Right atrium auricular region (tissue), 2 donors: ENCODE measurements around the gene NAA80. TPM values are rescaled to one million over a fixed set of nuclear protein-coding genes. Genes with fewer than 3 reads are reported as not detected.
A peak's percentile ranks its signal among the peaks of the same experiment; 100 is the strongest.

Experiments used
- DNase-seq: peaks from one replicate; pipeline ENCODE4 v3.0.0-alpha.2; 2019; ENCODE audit warnings: low spot score
- H3K27ac ChIP-seq, 2 donors: fragments of 200-600 bp; sonication (generic); 1 replicate in 1 of 2; 2 replicates in 1 of 2; pipeline ENCODE4 v1.5.1; 2016 to 2019
- H3K27me3 ChIP-seq, 2 donors: fragments of 200-600 bp; sonication (generic); one replicate each; pipeline versions ENCODE4 v1.5.1 to v1.6.0; 2017 to 2019
- H3K36me3 ChIP-seq: fragments of 200-600 bp; sonication (generic); one replicate; pipeline ENCODE4 v1.5.1; 2016
- H3K4me1 ChIP-seq, 2 donors: fragments of 200-600 bp; sonication (generic); one replicate each; pipeline versions ENCODE4 v1.5.1 to v1.6.0; 2017 to 2019
- H3K4me3 ChIP-seq, 2 donors: fragments of 200-600 bp; sonication (generic); 1 replicate in 1 of 2; 2 replicates in 1 of 2; pipeline ENCODE4 v1.5.1; 2017 to 2019; ENCODE audit warnings: mild to moderate bottlenecking in 1 of 2, moderate library complexity in 1 of 2
- H3K9me3 ChIP-seq, 2 donors: fragments of 200-600 bp; sonication (generic); one replicate each; pipeline ENCODE4 v1.5.1; 2019
- total RNA-seq, 2 donors: library from RNA; depleted of rRNA; stranded (reverse); fragments of >200 nt; gene quantifications; one replicate each; pipeline ENCODE4 v1.1.0, GENCODE V29; 2016
- TF ChIP-seq, protein P1 (sequence below), 2 donors: fragments of 200-600 bp; sonication (generic); IDR thresholded peaks; one replicate each; pipeline ENCODE4 v1.5.1; 2019; ENCODE audit warnings: antibody characterized with exemption in 2 of 2

NAA80 gene
- total RNA-seq, 2 donors from 2014 or later: 9.0 to 10.7 TPM

DNA sequence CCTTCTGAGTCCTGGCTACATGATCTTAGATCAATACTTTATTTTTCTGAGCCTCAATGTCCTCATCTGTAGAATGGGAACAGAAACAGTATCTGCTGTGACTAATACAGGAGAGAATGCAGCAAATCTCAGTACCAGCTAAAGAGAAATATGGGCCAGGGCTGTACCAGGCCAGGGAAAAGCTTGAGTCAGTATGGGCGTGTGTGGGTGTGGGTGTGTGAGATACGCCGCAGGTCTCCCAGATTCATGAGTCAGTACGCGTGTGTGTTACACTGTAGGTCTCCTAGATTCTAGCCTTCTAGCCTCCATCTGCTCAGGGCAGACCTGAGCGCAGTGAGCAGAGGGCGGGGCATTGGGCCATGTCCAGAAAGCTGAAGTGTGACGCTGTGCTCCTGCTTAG, 48.0 kb downstream of the NAA80 start:
- peaks cover 0 to 100% of the 10 kb centered on the region in 2 donors for H3K4me1 ChIP-seq
- peak overlapping the region; percentile 88 to 95 for H3K27ac ChIP-seq
- H3K27me3 ChIP-seq: no peaks in the 10 kb centered on the region
- H3K9me3 ChIP-seq: no peaks in the 10 kb centered on the region
- H3K4me3 ChIP-seq: no peak overlapping the region
- peaks cover 38% of the 10 kb centered on the region for H3K36me3 ChIP-seq
- TF ChIP-seq, protein P1, sequence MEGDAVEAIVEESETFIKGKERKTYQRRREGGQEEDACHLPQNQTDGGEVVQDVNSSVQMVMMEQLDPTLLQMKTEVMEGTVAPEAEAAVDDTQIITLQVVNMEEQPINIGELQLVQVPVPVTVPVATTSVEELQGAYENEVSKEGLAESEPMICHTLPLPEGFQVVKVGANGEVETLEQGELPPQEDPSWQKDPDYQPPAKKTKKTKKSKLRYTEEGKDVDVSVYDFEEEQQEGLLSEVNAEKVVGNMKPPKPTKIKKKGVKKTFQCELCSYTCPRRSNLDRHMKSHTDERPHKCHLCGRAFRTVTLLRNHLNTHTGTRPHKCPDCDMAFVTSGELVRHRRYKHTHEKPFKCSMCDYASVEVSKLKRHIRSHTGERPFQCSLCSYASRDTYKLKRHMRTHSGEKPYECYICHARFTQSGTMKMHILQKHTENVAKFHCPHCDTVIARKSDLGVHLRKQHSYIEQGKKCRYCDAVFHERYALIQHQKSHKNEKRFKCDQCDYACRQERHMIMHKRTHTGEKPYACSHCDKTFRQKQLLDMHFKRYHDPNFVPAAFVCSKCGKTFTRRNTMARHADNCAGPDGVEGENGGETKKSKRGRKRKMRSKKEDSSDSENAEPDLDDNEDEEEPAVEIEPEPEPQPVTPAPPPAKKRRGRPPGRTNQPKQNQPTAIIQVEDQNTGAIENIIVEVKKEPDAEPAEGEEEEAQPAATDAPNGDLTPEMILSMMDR (IDR thresholded peaks at IDR 0.05): no peak
- peak; percentile 59 for DNase-seq

DNA sequence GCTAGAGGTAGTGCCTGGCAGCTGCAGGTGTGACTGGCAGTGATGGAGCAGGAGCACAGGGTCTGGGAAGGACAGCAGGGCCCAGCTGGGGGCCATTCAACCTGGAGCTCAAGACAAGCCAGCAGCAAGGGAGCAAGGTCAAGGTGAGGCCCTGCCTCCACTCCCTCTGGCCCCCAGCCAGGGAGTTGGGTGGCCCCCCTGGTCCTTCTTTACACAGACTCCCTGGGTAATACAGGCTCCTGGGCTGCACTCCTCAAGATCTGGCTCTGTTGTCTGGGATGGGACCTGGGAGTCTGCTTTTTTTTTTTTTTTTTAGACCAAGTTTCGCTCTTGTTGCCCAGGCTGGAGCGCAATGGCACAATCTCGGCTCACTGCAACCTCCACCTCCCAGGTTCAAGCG, 48.7 kb downstream of the NAA80 start:
- no peaks in the 10 kb centered on the region for H3K27me3 ChIP-seq
- peaks cover 32% of the 10 kb centered on the region for H3K36me3 ChIP-seq
- peaks cover 0 to 100% of the 10 kb centered on the region in 2 donors for H3K4me1 ChIP-seq
- no peak for DNase-seq
- H3K27ac ChIP-seq: peak overlapping the region; percentile 88 to 95
- no peak overlapping the region for H3K4me3 ChIP-seq
- H3K9me3 ChIP-seq: no peaks in the 10 kb centered on the region
- TF ChIP-seq, protein P1 (IDR thresholded peaks at IDR 0.05): no peak

DNA sequence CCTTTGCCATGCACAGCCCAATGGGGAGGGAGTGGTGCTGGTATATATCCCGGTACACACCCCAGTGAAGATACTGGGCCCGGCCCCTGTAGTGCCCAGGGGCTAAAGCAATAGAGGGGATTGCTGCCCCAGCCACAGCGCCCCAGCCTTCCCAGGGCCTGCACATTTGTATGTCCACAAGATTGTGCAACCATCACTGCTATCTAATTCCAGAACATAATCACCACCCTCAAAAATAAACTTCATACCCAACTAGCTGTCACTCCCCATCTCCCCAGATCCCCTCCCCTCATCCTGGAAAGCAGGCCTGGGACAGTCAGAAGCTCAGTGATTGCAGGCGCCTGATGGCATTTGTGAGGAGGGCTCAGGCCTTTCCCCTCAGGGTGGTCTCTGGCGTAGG, 49.7 kb downstream of the NAA80 start:
- Histone ChIP-seq H3K9me3 (no peaks in the 10 kb centered on the region), H3K27me3 (no peaks in the 10 kb centered on the region), H3K4me3 (no peak overlapping the region), H3K36me3 (peaks cover 27% of the 10 kb centered on the region), H3K27ac (peak overlapping the region; percentile 88 to 95), H3K4me1 (peaks cover 0 to 100% of the 10 kb centered on the region in 2 donors)
- TF ChIP-seq, protein P1 (IDR thresholded peaks at IDR 0.05): no peak
- peak; percentile 57 for DNase-seq

DNA sequence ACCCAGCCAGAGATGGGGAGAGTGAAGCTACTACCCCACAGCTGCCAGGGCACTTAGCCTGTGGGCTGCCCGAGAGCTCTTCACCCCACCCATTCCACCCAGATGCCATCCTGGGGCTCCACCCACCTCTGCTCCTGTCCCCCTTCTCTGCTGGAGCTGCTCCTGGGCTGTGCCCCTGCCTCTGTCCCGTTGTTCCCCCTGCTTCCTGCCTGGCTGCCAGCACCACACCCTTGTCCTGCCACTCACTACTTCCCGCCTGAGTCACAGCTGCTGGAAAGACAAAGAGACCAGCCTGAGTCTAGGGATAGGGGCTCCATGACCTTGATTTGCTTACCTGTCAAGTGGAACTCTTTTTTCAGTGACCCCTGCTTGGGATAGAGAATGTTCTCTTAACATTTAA, 50.8 kb downstream of the NAA80 start:
- peaks cover 0 to 98% of the 10 kb centered on the region in 2 donors for H3K4me1 ChIP-seq
- peak overlapping the region; percentile 88 to 95 for H3K27ac ChIP-seq
- no peak overlapping the region for H3K4me3 ChIP-seq
- H3K9me3 ChIP-seq: no peaks in the 10 kb centered on the region
- TF ChIP-seq, protein P1 (IDR thresholded peaks at IDR 0.05): no peak
- peak; percentile 87 for DNase-seq
- H3K36me3 ChIP-seq: peaks cover 21% of the 10 kb centered on the region
- H3K27me3 ChIP-seq: no peaks in the 10 kb centered on the region

DNA sequence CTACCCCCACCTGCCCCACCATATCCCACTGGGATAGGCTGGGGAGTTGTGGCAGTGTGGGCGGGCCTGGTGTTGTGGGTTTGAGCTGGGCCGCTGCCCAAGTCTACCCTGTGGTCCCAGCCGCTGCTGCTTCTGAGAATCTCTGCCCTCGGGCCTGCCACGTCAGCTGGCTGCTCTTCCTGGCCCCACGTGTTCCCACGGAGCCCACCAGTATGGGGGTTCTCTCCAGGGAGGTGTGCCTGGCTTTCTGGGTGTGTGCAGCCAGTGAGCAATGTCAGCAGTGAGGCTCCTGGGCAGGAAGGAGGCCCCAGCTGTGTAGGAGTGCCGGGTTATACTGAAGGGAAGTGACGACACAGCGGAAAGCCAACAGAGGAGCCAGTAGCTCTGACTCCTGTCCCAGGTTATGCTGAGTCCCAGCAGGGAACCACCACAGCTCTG, 52.7 kb downstream of the NAA80 start:
- TF ChIP-seq, protein P1 (IDR thresholded peaks at IDR 0.05): peak in 1 of 2 donors; percentile 20
- H3K36me3 ChIP-seq: peaks cover 7% of the 10 kb centered on the region
- H3K4me1 ChIP-seq: peaks cover 0 to 98% of the 10 kb centered on the region in 2 donors
- no peaks in the 10 kb centered on the region for H3K9me3 ChIP-seq
- no peak for DNase-seq
- H3K27ac ChIP-seq: peak overlapping the region; percentile 88 to 95
- no peaks in the 10 kb centered on the region for H3K27me3 ChIP-seq
- peak overlapping the region; percentile 33 to 43 for H3K4me3 ChIP-seq

Other genes starting within 250 kb of the NAA80 start
- gene RBM5, start 210.5 kb downstream of the NAA80 start, total RNA-seq: 10 to 100 TPM; 58.7 to 75.8 TPM
- gene SEMA3F, start 144.1 kb downstream of the NAA80 start, total RNA-seq: 10 to 100 TPM in 1 of 2 donors, 1 to 10 TPM in 1; 6.3 to 18.7 TPM
- gene GNAT1, start 107.8 kb downstream of the NAA80 start, total RNA-seq: not detected
- 1 to 10 TPM; 2.4 to 7.9 TPM for gene SLC38A3, start 94.1 kb downstream of the NAA80 start, total RNA-seq
- 100 to 1,000 TPM in 1 of 2 donors, 10 to 100 TPM in 1; 72.1 to 127 TPM for gene GNAI2, start 63.2 kb downstream of the NAA80 start, total RNA-seq
- 10 to 100 TPM; 15.4 to 20.0 TPM for gene SEMA3B, start 30.3 kb downstream of the NAA80 start, total RNA-seq
- 10 to 100 TPM in 1 of 2 donors, 1 to 10 TPM in 1; 9.0 to 10.6 TPM for gene LSMEM2, start 20.3 kb downstream of the NAA80 start, total RNA-seq
- 10 to 100 TPM; 51.0 to 58.5 TPM for gene IFRD2, start 7.0 kb downstream of the NAA80 start, total RNA-seq
- 1 to 10 TPM in 1 of 2 donors, under 1 TPM in 1; 0.74 to 3.5 TPM for gene HYAL3, start within 50 bp of the NAA80 start, total RNA-seq
- gene HYAL1, start 4.2 kb upstream of the NAA80 start, total RNA-seq: 10 to 100 TPM; 38.1 to 40.8 TPM
- 100 to 1,000 TPM; 129 to 198 TPM for gene HYAL2, start 23.3 kb upstream of the NAA80 start, total RNA-seq
- gene TUSC2, start 28.8 kb upstream of the NAA80 start, total RNA-seq: 10 to 100 TPM; 23.4 to 29.6 TPM
- 10 to 100 TPM; 18.6 to 25.9 TPM for gene RASSF1, start 41.4 kb upstream of the NAA80 start, total RNA-seq
- under 1 TPM; 0.26 to 0.31 TPM for gene ZMYND10, start 46.3 kb upstream of the NAA80 start, total RNA-seq
- 10 to 100 TPM; 12.5 to 20.3 TPM for gene NPRL2, start 51.4 kb upstream of the NAA80 start, total RNA-seq
- 10 to 100 TPM; 11.7 to 11.9 TPM for gene CYB561D2, start 51.5 kb upstream of the NAA80 start, total RNA-seq
- gene TMEM115, start 60.1 kb upstream of the NAA80 start, total RNA-seq: 10 to 100 TPM; 37.1 to 47.4 TPM
- gene CACNA2D2, start 204.2 kb upstream of the NAA80 start, total RNA-seq: 1 to 10 TPM; 3.7 to 6.2 TPM